ENCODE measurements around the gene KLHDC8A. TPM values are rescaled to one million over a fixed set of nuclear protein-coding genes. Genes with fewer than 3 reads are reported as not detected.

The KLHDC8A gene
- total and polyA plus RNA-seq, 2 of the 4 experiments (the other 2 are of a cell fraction): not detected

GRCh38 chr1:205301842-205302588 lies 54.7 kb downstream of the KLHDC8A start:
- Histone ChIP-seq H2AFZ (replicated peaks; ENCODE audit: low read length, poor library complexity) (peak overlapping the region; percentile 34), H3K9me3 (ENCODE audit: control insufficient read depth, insufficient read depth, low read length) (no peaks in the 10 kb centered on the region), H3K4me3 (ENCODE audit: insufficient read depth, low read depth, low read length) (no peak overlapping the region), H4K20me1 (ENCODE audit: insufficient read depth, low read length) (no peaks in the 10 kb centered on the region), H3K14ac (replicated peaks; ENCODE audit: low read depth, low read length) (peak overlapping the region; percentile 84), H3K9ac (ENCODE audit: low read depth, low read length) (peak overlapping the region; percentile 77), H3K79me1 (ENCODE audit: low read depth in 1 of 2, low read length in 2 of 2) (peaks cover 25 to 77% of the 10 kb centered on the region in 2 experiments), H2BK15ac (ENCODE audit: low read depth, low read length) (peak overlapping the region; percentile 89; the same call in 2 of the 3 replicates), H3K4ac (ENCODE audit: low read depth, low read length) (peak overlapping the region; percentile 100), H3K9me1 (ENCODE audit: insufficient read depth, low read length) (peaks cover 23% of the 10 kb centered on the region), H3K18ac (ENCODE audit: low read depth, low read length) (peak overlapping the region; percentile 94), H2AK5ac (ENCODE audit: low read depth, low read length) (peak overlapping the region; percentile 95), H3K27ac (ENCODE audit: insufficient read depth, low read length) (peak overlapping the region; percentile 99), H3K36me3 (ENCODE audit: control insufficient read depth, insufficient read depth, low read length) (peaks cover 47% of the 10 kb centered on the region), H2BK120ac (ENCODE audit: low read depth, low read length) (peak overlapping the region; percentile 100), H4K91ac (ENCODE audit: insufficient read depth, low read depth, low read length) (peak overlapping the region; percentile 100), H3K4me1 (ENCODE audit: control insufficient read depth, insufficient read depth, low read length) (peaks cover 32% of the 10 kb centered on the region), H4K5ac (ENCODE audit: low read depth, low read length) (peak overlapping the region; percentile 91), H2BK5ac (ENCODE audit: low read depth, low read length, poor library complexity, severe bottlenecking) (peak overlapping the region; percentile 100), H2AK9ac (replicated peaks; ENCODE audit: low read depth, low read length, poor library complexity) (peak overlapping the region; percentile 97), H4K8ac (ENCODE audit: low read depth in 2 of 2, low read length in 2 of 2) (peak overlapping the region; percentile 88 to 97), H2BK20ac (ENCODE audit: low read depth, low read length) (peak overlapping the region; percentile 97), H3K4me2 (ENCODE audit: low read depth, low read length) (peak overlapping the region; percentile 16), H3K56ac (ENCODE audit: extremely low read depth, insufficient read depth, low read length) (peak overlapping the region; percentile 96), H3K23ac (ENCODE audit: low read depth, low read length) (peak overlapping the region; percentile 98), H3K27me3 (ENCODE audit: control insufficient read depth, insufficient read depth, low read length) (no peaks in the 10 kb centered on the region)
- POLR2A ChIA-PET (ENCODE audit: unreplicated experiment): no interaction called here
- ATAC-seq (ENCODE audit: low read depth): no peak; the same call in 1 of the 2 replicates
- dilution Hi-C loops (cut with HindIII; ENCODE audit: low sequenced_read_pairs, unreplicated experiment) (no loop called here), in situ Hi-C loops (cut with MboI; ENCODE audit: low sequenced_read_pairs) (no loop called here), intact Hi-C loops (cut with micrococcal nuclease) (loop anchor here (2.0 kb wide), 1 partner anchor 19 kb away; the partner anchor contains the start of gene NUAK2)
- CTCF ChIA-PET: interaction anchor here (2.3 kb wide), 1 partner anchor 23 kb away, joined by 5 read pairs; no protein-coding TSS in a partner anchor
- DNase-seq: peak; percentile 74
- TF ChIP-seq USF2 (IDR thresholded peaks at IDR 0.05; ENCODE audit: low read depth, low read length): no peak
- TF ChIP-seq CEBPB (IDR thresholded peaks at IDR 0.05; ENCODE audit: low read depth, low read length): no peak
- TF ChIP-seq SMC3 (IDR thresholded peaks at IDR 0.05; ENCODE audit: low read depth, low read length): no peak
- TF ChIP-seq BHLHE40 (IDR thresholded peaks at IDR 0.05; ENCODE audit: low read depth, low read length): no peak
- TF ChIP-seq RCOR1 (IDR thresholded peaks at IDR 0.05; ENCODE audit: insufficient replicate concordance, low read length): no peak
- no peak for TF ChIP-seq FOS (IDR thresholded peaks at IDR 0.05; ENCODE audit: low read depth, low read length)
- TF ChIP-seq POLR2A (IDR thresholded peaks at IDR 0.05; ENCODE audit: low read depth, low read length): no peak
- no peak for TF ChIP-seq MAZ (IDR thresholded peaks at IDR 0.05; ENCODE audit: borderline replicate concordance, low read depth, low read length)
- TF ChIP-seq MXI1 (IDR thresholded peaks at IDR 0.05; ENCODE audit: borderline replicate concordance, low read depth, low read length): no peak
- no peak for TF ChIP-seq CTCF (conservative IDR thresholded peaks at IDR 0.05; ENCODE audit: low read depth, low read length)
- no peak for TF ChIP-seq CHD1 (IDR thresholded peaks at IDR 0.05; ENCODE audit: low read depth, low read length)
- no TSS peak for BruUV-seq (replicated peaks)
- no CpG with 5 or more reads among the region's 6 CpGs for WGBS, 2 experiments (ENCODE audit: extremely low coverage in 2 of 2, insufficient read length in 1 of 2)

Measured in IMR-90 (cell line).